ENCODE data around the gene ALX1.

ALX1 gene

GRCh38 chr12:85280165-85280983, at the start of gene ALX1:
Gene ALX1, plus strand, starts transcription at chr12:85280220. Its CDS starts 42 bp downstream, at chr12:85280262.
- DNase-seq: no peak

DNA sequence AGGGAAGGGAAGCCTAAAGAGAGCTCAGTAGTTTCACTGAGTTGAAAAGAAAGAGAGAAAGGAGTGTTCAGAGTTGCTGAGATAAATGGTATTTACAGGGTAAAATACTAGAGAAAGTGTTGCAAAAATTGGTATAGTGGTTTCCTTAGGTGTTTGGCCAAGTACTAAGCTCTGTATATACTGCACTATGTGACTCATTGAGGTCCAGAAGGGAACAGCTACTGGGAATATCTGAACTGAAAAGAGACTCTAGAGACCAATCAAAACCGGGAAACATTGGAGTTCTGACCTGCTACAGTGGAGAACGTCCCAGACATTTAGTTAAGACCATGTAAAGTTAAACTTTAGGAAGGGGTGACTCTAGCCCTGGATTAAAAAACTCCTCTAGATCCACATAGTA, 42.7 kb upstream of the ALX1 start:
- no peak for DNase-seq

DNA sequence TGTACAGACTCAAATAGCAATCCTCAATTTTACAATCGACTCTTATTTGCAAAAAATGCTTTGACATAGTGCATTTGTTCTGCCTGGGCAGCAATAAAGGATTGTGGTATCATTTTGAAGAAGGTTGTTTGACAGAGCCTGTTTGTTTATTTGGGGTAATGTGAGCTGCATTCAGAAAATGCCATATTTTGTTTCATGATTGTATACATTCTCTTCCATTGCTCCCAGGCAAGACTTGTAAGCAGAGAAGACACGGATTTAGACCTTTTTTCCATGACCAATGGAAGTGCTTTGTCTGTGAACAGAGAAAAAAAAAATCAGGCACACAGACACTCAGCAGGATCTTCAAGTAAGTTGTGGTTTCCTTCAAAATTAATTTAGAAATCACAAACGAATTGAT, 35.5 kb upstream of the ALX1 start:
- DNase-seq: no peak

DNA sequence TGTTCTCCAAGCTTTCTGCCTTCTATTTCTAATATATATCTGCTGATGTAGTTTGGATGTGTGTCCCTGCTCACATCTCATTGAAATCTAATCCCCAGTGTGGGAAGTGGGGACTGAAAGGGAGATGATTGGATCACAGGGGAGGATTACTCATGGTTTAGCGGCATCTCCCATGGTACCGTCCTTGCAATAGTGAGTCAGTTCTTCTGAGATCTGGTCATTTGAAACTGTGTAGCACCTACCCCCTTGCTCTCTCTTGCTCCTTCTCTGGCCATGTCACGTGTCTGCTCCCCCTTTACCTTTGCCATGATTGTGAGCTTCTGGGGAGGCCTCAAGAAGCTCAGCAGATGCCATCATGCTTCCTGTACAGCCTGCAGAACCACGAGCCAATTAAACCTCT, 26.2 kb upstream of the ALX1 start:
- DNase-seq: no peak

- DNase-seq: no peak
Measured at GRCh38 chr12:85257671-85258070, 22.3 kb upstream of the ALX1 start.

GRCh38 chr12:85260447-85260846, 19.6 kb upstream of the ALX1 start:
- no peak for DNase-seq

DNA sequence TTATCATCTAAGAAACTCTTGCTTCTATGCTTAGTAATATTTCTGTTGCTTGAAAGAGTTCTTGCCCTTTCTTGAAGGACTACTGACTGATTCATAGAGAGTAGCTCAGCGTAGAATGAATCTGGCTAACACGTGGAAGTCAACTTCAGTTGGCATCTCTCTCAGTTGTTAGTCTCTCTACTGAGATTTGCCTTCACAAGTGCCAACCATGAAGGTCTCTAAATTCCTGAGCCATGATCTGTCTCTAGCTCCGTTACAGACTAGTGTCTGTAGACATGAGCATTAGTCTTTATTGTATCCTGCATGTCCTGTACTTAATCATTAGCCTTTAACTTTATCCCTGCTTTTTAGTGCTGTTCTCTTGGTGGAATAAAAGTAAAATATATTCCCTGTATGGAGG, 19.1 kb upstream of the ALX1 start:
- no peak for DNase-seq

DNA sequence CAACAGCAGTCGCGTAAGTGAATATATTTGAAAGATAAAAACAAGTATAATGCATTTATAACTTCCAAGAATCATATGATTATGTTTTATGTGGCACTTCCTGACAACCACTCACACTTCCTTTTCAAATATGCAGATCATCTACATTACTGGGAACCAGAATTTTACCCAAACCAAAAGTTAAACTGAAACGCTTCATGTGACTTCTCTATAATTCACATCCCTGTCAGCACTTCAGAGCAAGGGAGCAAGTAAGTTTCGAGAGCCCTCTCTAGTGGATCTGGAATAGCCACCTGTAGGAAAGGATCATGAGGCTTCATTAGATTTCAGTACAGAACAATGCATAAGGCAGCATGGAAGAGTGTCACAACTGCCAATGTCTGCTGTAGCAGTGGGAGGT, 13.7 kb upstream of the ALX1 start:
- DNase-seq: no peak

DNA sequence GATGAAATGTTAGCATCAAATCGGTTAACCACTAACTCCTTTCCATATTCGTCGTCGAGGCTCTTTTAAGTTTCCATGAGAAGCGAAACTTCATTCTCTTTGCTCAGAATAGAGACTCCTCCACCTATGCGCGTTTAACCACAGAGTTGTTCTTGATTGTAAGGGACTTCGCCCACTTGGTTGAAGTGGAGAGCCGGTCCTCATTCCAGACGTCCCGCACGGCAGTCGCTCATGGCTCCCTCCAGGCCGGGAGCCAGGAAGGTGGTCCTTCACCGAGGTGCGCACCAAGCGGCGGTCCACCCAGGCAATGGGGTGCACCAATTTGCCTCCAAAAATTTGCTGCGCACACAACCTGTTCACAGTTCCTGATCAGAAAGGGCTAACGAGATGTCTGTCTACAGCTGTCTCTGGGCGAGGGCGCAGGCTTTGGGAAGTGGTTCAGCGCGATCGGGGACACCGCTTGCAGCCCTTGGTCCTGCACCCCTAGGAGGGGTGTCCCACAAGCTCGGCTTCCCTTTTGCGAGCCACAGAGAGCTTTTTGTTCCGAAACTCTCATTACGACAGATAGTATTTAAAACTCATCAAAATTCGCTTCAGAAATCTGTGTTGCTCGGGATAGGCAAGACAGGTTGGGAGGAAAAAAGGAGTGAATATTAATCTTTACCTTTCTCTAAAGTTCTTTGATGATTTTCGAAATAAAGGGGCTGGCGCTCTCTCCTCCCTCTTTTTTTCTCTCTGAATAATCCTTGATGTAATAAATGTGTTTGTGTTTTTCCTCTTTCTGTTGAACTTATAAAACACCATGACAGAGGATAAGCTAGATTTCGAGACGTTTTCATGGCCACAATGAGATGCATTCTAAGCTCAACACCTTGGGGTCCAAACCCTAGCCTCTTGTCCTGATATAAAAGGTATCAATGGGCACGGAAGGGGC, 6.4 kb upstream of the ALX1 start:
- DNase-seq: no peak

- DNase-seq: no peak
Measured at GRCh38 chr12:85274315-85274651, 5.7 kb upstream of the ALX1 start.

- DNase-seq: no peak
Measured at GRCh38 chr12:85275374-85275773, 4.6 kb upstream of the ALX1 start.

GRCh38 chr12:85277191-85277590, 2.8 kb upstream of the ALX1 start:
- no peak for DNase-seq

- no peak for DNase-seq
Measured at GRCh38 chr12:85277900-85278597, 2.0 kb upstream of the ALX1 start.

DNA sequence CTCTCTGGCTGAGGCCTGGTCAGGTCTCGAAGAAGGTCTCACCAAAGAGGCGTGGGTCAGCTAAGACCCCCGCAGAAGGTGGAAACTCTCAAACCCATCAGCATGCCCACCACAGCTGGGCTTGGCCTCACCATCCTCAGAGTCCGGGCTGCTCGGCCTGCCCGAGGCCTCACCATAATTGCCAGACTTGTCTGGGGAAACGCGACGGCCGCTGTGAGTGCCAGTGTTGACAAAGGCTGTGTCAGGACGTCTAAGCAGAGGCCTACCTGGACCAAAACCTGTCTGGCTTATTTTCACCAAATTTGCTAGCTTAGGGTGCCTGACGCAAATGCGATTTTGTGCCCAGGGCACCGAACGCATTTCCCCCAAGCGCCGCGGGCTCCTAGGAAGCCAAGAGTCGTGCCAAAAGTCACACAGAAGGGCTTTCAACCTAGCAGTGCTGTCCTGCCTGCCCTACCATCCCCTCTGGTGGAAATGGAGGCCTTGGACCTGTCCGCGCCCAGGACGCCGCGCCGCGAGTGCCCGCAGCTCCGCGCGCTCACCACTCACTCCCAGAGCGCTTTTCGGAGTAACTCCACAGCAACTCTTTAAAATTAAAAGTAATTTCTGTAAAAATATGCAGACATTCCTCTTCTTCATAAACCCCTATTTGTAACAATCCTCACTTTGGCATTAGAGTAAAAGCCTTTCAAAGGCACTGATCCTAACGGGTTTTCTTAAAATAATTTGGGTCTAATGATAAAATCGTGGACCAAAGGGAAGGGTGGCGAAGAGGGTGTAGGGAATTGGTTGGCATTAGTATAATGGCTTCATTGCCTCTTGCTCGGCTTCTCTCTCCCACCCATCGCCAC, 1.2 kb upstream of the ALX1 start:
- DNase-seq: no peak

DNA sequence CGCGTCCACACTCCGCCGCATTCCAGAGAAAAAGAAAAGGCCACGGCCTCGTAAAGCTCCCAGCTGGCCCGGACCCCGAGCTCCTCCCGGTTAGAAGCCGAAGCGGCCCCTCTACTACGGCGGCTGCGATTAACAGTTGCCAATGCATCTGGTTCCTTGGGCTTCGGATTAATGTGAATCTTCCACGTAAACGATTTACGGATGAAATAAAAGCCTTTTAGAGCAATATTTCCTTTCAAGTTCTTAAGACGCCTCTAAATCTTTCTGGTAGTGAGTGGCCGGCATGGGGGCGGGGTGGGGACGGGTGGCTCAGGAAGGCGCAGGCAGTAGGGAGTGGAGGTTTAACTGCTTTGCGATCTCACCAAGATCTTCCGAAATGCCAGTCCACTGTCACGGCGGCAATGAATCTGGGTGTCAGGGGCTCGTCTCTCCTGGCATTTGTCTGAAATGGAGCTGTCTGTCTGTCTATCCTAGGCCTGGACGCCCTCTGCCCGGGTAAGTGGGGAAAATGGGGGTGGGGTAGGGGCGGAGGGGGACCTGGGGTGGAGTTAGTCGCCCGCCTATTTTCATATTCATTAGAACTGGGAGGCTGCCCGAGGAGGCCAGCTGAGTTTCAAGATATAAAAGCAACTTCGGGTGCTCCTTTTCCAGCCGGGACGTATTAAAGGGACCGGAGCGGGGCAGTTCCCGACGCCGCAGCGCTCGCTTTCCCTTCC, 413 bp upstream of the ALX1 start:
- no peak for DNase-seq

- DNase-seq: no peak
Measured at GRCh38 chr12:85280984-85281630, 1.1 kb downstream of the ALX1 start.

GRCh38 chr12:85281636-85282312, 1.8 kb downstream of the ALX1 start:
- no peak for DNase-seq

DNA sequence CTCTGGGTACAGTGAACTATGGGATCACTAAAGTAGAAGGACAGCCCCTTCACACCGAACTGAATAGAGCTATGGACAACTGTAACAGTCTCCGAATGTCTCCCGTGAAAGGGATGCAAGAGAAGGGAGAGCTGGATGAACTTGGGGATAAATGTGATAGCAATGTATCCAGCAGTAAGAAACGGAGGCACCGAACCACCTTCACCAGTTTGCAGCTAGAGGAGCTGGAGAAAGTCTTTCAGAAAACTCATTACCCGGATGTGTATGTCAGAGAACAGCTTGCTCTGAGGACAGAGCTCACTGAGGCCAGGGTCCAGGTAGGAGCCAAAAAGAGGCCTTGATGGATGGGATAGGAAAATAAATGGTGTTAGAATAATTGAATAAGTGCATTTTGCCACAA, 3.5 kb downstream of the ALX1 start:
- no peak for DNase-seq

DNA sequence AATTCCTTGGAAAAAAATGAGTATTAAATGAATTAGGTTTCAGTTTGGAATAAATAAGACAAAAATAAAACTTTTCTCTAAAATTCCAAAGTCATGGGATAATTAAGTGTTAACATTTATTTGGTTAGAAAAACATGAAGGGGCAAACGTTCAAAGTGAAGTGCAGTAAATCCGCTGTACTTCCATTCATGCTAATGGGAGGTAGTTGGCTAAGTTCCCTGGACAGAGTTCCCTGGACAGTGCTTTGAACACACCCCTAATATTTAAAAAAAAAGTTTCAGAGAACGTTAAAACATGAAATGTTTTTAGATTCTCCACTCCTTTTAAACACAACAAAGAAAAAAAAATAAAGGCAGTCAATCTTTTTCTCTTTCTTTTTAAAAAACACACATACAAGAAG, 16.3 kb downstream of the ALX1 start:
- no peak for DNase-seq

GRCh38 chr12:85299053-85299452, 19.0 kb downstream of the ALX1 start:
- no peak for DNase-seq

DNA sequence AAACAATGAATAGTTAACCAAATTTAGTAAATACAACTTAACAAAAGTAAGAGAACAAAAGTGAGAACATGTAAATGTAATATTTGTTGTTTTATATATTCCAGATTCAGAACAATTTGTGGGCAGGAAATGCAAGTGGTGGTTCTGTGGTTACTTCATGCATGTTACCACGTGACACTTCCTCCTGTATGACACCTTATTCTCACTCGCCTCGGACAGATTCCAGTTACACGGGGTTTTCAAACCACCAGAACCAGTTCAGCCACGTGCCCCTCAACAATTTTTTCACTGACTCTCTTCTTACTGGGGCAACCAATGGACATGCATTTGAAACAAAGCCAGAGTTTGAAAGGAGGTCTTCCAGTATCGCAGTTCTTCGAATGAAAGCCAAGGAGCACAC, 21.0 kb downstream of the ALX1 start:
- DNase-seq: no peak
